Measurements from ENCODE around the gene OR10D3. TPM values are rescaled to one million over a fixed set of nuclear protein-coding genes. Genes with fewer than 3 reads are reported as not detected.

OR10D3 gene
- polyA plus RNA-seq, 1 donor (not counting 4 experiments of a cell fraction or from before 2014, with no cell fraction given): not detected

DNA sequence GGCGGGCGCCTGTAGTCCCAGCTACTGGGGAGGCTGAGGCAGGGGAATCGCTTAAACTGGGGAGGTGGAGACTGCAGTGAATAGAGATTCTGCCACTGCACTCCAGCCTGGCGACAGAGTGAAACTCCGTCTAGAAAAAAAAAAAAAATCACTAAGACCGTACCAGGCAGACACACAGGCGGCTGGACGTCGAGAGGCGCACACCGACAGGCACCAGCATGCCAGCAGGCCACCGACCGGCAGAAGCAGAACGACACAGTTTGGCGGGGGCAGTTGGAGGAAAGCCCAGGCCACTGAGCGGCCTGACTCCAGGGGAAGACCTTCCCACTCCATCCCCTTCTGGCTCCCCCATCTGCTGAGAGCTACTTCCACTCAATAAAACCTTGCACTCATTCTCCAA lies 17.5 kb downstream of the OR10D3 start:
- Histone ChIP-seq H3K27ac (ENCODE audit: control insufficient read depth, insufficient read depth, low read length) (no peak overlapping the region), H2AFZ (ENCODE audit: control insufficient read depth, low read length) (no peak overlapping the region), H3K27me3 (ENCODE audit: control insufficient read depth, extremely low read depth, insufficient read depth, low read length) (no peaks in the 10 kb centered on the region), H3K9me1 (ENCODE audit: control insufficient read depth, extremely low read depth, insufficient read depth, low read length) (no peaks in the 10 kb centered on the region), H3K79me2 (ENCODE audit: control insufficient read depth, insufficient read depth, low read length) (no peaks in the 10 kb centered on the region), H3K4me2 (ENCODE audit: control insufficient read depth, extremely low read depth, insufficient read depth, low read depth, low read length) (no peak overlapping the region), H4K20me1 (ENCODE audit: control insufficient read depth, extremely low read depth, insufficient read depth, low read length) (no peaks in the 10 kb centered on the region), H3K4me1 (ENCODE audit: control insufficient read depth, extremely low read depth, insufficient read depth, low read length) (no peaks in the 10 kb centered on the region), H3K9me3 (ENCODE audit: control insufficient read depth, low read depth, low read length) (no peaks in the 10 kb centered on the region), H3K9ac (ENCODE audit: control insufficient read depth, extremely low read depth, insufficient read depth, low read length) (no peak overlapping the region), H3K36me3 (ENCODE audit: control insufficient read depth in 2 of 2, extremely low read depth in 1 of 2, insufficient read depth in 2 of 2, low read length in 2 of 2) (no peaks in the 10 kb centered on the region), H3K4me3 (ENCODE audit: control insufficient read depth in 2 of 3, extremely low read depth in 1 of 3, insufficient read depth in 2 of 3, low read depth in 1 of 3, low read length in 3 of 3) (no peak overlapping the region)
- DNase-seq (ENCODE audit: low read depth, low spot score) (no peak), FAIRE-seq (no peak)
- dilution Hi-C loops (cut with MboI; ENCODE audit: extremely low pct_ligation_motif_present, low sequenced_read_pairs): no loop called here
- no peak for TF ChIP-seq CTCF (optimal IDR thresholded peaks at IDR 0.05 in 1 of 3, IDR thresholded peaks at IDR 0.05 in 1 of 3, conservative IDR thresholded peaks at IDR 0.05 in 1 of 3; ENCODE audit: extremely low read depth in 1 of 3, insufficient read depth in 2 of 3, low read length in 3 of 3)
- no peak for TF ChIP-seq EZH2 (IDR thresholded peaks at IDR 0.05; ENCODE audit: low read length)

DNA sequence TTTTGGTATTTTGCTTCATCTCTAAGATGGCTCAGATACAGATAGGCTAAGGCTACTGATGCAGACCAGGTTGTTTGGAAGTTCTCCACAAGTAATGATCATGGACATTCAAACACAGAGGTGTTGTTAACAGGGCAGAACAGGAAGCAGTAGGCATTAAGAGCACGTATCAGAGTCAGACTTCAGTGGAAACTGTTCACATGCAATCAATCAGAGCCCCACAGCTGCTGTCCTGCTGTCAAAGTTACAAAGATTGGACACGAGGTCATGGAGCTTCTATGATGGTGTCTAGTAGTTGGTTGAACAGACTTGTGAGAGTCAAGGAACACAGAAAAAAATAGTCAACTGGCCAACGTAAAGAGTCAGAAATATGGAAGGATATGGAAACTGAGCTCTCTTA lies 19.8 kb downstream of the OR10D3 start:
- TF ChIP-seq CTCF (optimal IDR thresholded peaks at IDR 0.05 in 1 of 3, IDR thresholded peaks at IDR 0.05 in 1 of 3, conservative IDR thresholded peaks at IDR 0.05 in 1 of 3; ENCODE audit: extremely low read depth in 1 of 3, insufficient read depth in 2 of 3, low read length in 3 of 3): no peak
- no peak for TF ChIP-seq EZH2 (IDR thresholded peaks at IDR 0.05; ENCODE audit: low read length)
- Histone ChIP-seq H3K4me3 (ENCODE audit: control insufficient read depth in 2 of 3, extremely low read depth in 1 of 3, insufficient read depth in 2 of 3, low read depth in 1 of 3, low read length in 3 of 3) (no peak overlapping the region), H3K27ac (ENCODE audit: control insufficient read depth, insufficient read depth, low read length) (no peak overlapping the region), H3K27me3 (ENCODE audit: control insufficient read depth, extremely low read depth, insufficient read depth, low read length) (no peaks in the 10 kb centered on the region), H3K9me3 (ENCODE audit: control insufficient read depth, low read depth, low read length) (no peaks in the 10 kb centered on the region), H3K36me3 (ENCODE audit: control insufficient read depth in 2 of 2, extremely low read depth in 1 of 2, insufficient read depth in 2 of 2, low read length in 2 of 2) (no peaks in the 10 kb centered on the region), H3K4me1 (ENCODE audit: control insufficient read depth, extremely low read depth, insufficient read depth, low read length) (no peaks in the 10 kb centered on the region), H3K4me2 (ENCODE audit: control insufficient read depth, extremely low read depth, insufficient read depth, low read depth, low read length) (no peak overlapping the region), H3K9me1 (ENCODE audit: control insufficient read depth, extremely low read depth, insufficient read depth, low read length) (no peaks in the 10 kb centered on the region), H3K9ac (ENCODE audit: control insufficient read depth, extremely low read depth, insufficient read depth, low read length) (no peak overlapping the region), H2AFZ (ENCODE audit: control insufficient read depth, low read length) (no peak overlapping the region), H3K79me2 (ENCODE audit: control insufficient read depth, insufficient read depth, low read length) (no peaks in the 10 kb centered on the region), H4K20me1 (ENCODE audit: control insufficient read depth, extremely low read depth, insufficient read depth, low read length) (no peaks in the 10 kb centered on the region)
- FAIRE-seq: no peak
- dilution Hi-C loops (cut with MboI; ENCODE audit: extremely low pct_ligation_motif_present, low sequenced_read_pairs): no loop called here
- DNase-seq (ENCODE audit: low read depth, low spot score): no peak

Measured in keratinocyte (primary cell).